GM21619 (cell line): ENCODE results near the gene LYG1.
"Not testable (repeated sequence)": the region's sequence is repeated elsewhere in the genome, so short reads cannot be mapped to it uniquely, and the experiment has no call there.

Experiments used
- ATAC-seq: cut with Tn5 transposase; IDR thresholded peaks from one replicate; pipeline ENCODE4 v1.9.1; 2021; ENCODE audit not compliant: unreplicated experiment

Gene LYG1

DNA sequence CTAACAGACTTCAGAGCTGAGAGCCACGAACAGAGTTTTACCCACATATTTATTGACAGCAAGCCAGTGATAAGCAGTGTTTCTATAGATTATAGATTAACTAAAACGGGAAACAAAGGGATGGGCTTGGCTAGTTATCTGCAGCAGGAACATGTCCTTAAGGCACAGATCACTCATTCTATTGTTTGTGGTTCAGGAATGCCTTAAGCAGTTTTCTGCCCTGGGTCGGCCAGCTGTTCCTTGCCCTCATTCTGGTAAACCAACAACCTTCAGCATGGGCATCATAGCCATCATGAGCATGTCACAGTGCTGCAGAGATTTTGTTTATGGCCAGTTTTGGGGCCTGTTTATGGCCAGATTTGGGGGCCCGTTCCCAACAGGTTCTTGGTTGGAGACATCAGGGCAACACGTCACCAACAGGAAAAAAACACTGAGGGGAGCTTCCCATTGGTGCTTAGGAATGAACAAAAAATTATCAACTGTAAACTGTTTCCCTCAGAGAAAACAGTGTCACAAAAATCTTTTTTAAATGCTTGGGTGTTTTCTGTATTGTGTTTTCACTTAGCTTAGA is 22.7 kb downstream of the LYG1 start:
- not testable (repeated sequence) for ATAC-seq

DNA sequence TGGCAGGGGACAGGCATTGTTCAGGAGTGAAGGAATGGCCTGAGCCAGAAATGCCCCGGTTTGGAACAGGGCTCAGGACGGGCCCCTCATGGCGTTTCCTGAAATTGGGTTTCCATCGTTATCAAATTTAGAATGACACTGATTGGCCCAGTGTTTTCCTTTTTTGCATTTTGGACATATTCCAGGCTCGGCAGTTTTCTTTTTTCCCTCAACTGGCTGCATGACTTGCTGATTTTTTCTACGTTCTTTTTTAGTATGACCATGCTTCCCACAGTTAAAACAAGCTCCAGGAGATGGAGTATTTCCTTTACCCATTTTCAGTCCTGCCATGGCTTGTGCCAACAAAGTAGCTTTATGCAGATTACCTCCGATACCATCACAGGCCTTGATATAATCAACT is 25.1 kb downstream of the LYG1 start:
- ATAC-seq, result no peak

DNA sequence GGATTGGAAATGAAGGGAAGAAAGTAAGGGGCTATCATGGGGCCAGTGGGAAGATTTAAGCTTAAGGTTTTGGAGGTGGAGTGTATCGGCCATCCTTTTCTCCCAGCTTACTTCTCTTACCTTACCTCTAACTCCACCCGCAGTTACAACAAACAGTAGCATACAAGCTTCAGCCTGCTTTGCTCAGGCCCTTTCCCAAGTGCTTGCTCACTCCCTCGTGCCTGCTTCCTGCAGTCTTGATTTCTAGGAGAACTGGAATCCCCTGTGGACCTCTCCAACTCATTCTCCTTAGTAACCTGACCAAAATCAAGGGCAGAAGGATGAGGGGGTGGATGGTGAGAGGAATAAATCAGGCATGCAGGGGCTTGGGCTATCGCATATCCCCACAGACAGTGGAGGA is 39.8 kb downstream of the LYG1 start:
- ATAC-seq, result no peak

DNA sequence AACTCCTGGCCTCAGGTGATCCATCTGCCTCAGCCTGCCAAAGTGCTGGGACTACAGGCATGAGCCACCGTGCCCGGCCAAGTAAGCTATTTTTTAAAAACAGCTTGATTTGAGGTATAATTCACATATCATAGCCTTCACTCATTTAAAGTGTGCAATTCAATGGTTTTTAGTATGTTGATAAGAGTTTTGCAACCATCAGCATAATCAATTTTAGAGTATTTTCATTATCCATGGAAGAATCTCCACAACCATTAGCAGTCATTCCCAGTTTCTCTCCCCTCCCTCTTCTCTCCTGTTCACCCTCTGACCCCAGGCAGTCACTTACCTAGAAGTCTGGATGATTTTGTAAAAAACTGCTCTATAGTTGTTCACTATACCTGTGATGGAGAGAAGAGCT is 40.8 kb downstream of the LYG1 start:
- ATAC-seq, result no peak

DNA sequence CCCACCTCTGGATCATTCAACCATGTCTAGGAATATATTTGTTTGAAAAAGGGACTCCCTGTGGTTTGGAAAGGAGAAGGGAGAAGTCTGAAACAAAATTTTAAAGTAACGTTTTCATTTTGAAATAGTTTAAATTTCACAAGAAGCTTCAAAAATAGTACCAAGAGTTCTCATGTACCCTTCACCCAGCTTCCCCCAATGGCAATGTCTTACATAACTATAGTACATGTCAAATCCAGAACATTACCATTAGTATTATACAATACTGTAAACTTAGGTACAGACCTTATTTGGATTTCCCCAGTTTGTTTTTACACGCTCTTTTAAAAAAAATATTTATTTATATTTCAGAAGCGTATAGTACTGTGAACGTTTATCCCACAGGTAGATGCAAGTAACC is 41.5 kb downstream of the LYG1 start:
- ATAC-seq, result no peak

DNA sequence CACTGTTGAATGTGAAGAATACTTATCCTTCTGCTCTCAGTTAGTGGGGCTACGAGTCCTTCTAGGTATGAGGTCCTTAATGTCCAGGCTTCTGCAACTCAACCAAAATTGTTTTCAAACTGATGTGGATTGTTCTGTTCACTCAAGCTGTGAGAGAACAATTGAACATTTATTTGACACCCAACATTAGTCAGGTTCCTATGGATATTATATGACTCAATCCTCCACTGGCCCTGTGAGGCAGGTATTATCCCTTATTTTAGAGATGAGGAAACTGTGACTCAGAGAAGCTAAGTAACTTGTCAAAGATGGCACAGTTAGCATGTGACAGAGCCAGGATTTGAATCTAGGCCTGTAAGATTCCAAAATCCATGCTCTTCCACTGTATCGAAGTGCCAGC is 44.3 kb downstream of the LYG1 start:
- ATAC-seq, result no peak

DNA sequence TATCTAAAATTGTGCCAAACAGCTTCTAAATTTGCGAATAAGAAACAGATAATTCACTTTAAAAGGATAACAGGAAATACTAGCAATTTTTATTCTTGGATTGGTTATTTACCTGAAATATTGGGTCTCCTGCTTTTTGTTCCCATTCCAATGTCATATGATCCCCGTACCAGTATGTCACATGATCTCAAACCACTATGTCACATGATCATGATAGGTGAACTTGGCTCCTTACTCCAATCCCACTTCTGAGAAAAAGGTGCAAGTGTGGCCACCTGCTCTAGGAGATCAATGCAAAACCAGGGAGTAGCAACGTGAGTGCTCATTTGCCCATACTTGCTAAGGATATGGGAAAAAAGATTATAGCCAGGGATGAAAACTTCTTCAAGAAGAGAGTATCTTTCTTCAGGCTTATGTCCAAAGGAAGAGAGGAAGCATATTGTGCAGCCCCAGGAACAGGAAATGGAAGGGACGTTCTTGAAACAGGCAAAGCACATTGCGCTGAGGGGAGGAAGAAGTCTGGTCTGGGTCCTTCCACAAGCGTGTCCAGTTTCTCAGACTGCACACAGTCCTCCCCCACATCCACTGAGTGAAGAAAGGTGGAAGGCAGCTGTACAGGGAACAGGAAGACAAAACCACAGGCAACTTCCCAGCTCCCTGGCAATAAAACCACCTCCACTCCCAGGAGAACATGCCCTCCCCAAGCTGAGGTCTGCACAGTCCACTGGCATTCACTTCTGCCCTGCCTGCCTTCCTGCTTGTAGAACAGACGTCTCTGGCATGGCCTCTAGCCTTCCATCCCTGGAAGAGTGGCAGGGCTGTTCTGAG is 45.3 kb downstream of the LYG1 start, which contains the start of gene LYG2:
TSS of gene LYG2 (minus strand) at position 176 of the 828 bp plus-strand sequence. CDS start 1,406 bp downstream, outside the sequence.
- no peak for ATAC-seq

DNA sequence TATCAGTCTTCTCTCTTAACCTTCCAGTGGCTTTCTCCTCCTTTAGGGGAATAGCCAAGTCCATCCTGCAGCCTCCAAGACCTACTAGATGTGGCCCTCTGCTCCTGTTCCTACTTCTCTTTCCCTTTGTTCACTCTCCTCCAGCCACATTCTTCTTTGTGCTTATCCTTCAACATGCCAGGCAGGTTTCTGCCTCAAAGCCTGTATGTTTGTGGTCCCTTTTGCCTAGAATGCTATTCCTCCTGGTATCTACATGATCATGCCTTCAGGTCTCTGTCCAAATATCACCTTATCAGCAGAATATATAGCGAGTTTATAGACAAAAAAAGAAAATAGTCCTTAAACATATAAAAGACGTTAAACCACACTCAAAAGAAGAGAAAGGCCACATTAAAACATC is 51.0 kb downstream of the LYG1 start:
- no peak for ATAC-seq

DNA sequence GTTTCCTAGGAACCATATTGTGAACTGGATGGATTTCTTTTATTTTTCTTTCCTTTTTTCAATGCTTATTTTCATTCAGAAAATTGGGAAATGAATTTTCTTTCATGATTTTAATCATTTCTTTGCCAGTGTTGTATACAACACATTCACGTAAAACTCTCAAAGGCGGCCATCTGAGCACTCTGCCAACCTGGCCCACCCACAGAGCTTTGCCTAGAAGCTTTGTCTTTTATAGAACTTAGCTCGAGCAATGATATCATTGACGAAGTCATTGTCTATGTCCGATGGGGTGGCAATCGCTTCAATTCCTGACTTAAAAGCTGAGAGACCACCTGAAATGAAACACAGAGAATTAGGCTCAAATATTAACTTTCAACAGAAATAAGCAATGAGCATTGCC is 58.8 kb downstream of the LYG1 start:
- no peak for ATAC-seq

DNA sequence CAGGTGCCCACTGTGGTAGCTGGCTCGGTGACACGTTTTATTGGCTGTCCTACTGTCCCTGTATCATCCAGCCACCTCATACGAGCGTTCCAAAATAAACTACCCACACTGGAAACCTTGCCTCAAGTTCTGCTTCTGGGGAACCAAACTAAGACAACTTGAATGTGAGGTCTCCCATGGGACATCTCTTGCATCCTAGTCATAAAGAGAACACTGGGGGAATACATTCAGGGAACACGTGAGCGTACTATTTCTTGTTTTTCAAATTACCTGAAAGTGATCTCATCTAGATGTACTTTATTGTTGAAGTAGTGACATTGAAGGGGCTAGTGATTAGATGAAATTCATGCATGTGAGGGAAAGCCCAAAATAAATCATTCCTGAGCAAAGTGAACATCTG is 60.6 kb downstream of the LYG1 start:
- no peak for ATAC-seq

DNA sequence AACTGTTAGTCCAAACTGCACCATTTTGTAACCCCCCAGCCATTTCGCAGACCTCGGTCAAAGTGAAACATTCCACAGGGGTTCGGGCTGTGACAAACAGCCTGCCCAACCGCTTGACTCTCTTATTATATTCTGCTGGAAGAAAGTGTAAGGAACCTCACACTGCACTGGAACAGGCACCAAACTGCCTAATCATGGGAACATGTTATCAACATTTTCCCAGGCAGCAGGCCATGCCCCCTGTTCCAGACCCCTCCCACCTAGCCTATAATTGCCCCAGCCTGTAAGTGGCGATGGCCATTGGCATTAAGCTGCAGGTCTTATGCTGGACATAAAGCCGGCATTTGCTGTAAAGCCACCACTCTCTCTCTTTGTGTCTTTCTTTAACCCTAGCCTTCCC is 62.4 kb downstream of the LYG1 start:
- no peak for ATAC-seq
